Osteocyte (in vitro differentiated cells): ENCODE results near the gene GRAMD1A. TPM values are rescaled to one million over a fixed set of nuclear protein-coding genes. Genes with fewer than 3 reads are reported as not detected.

ENCODE experiments used
- DNase-seq: peaks from one replicate; pipeline ENCODE4 v3.0.0; 2021; ENCODE audit warnings: mixed read lengths; ENCODE audit not compliant: unreplicated experiment; ENCODE audit errors: extremely low spot score
- H3K27ac Mint-ChIP-seq: one replicate; pipeline ENCODE4 v1.8.0; 2021; ENCODE audit warnings: mild to moderate bottlenecking, mixed read lengths; ENCODE audit not compliant: unreplicated experiment
- H3K27me3 Mint-ChIP-seq: one replicate; pipeline ENCODE4 v1.8.0; 2021; ENCODE audit warnings: mixed read lengths; ENCODE audit not compliant: unreplicated experiment
- H3K36me3 Mint-ChIP-seq: one replicate; pipeline ENCODE4 v1.8.0; 2021; ENCODE audit warnings: mixed read lengths; ENCODE audit not compliant: unreplicated experiment
- H3K4me1 Mint-ChIP-seq: one replicate; pipeline ENCODE4 v1.8.0; 2021; ENCODE audit warnings: mixed read lengths; ENCODE audit not compliant: unreplicated experiment
- H3K4me3 Mint-ChIP-seq: one replicate; pipeline ENCODE4 v1.8.0; 2021; ENCODE audit warnings: mild to moderate bottlenecking, moderate library complexity, mixed read lengths; ENCODE audit not compliant: unreplicated experiment
- H3K9me3 Mint-ChIP-seq: one replicate; pipeline ENCODE4 v1.8.0; 2021; ENCODE audit warnings: mixed read lengths; ENCODE audit not compliant: unreplicated experiment
- CTCF ChIP-seq: fragments of 200-600 bp; sonication (generic); IDR thresholded peaks from 2 replicates; pipeline ENCODE4 v1.5.0; 2021; ENCODE audit warnings: antibody characterized with exemption, mild to moderate bottlenecking, moderate library complexity
- total RNA-seq: library from RNA; stranded (reverse); gene quantifications from 2 replicates; pipeline ENCODE4 v1.2.1, GENCODE V29; 2021

Gene GRAMD1A
- total RNA-seq, 1 donor from 2014 or later: 80.8 TPM

GRCh38 chr19:35053667-35054293 is 53.7 kb downstream of the GRAMD1A start:
- TF ChIP-seq CTCF: no peak
- Mint-ChIP-seq H3K9me3 (no peaks in the 10 kb centered on the region), H3K27ac (no peak overlapping the region), H3K4me1 (no peaks in the 10 kb centered on the region), H3K36me3 (no peaks in the 10 kb centered on the region), H3K4me3 (no peak overlapping the region), H3K27me3 (peaks cover 27% of the 10 kb centered on the region)
- DNase-seq: no peak

GRCh38 chr19:35054626-35055025 is 54.5 kb downstream of the GRAMD1A start:
- no peak for TF ChIP-seq CTCF
- H3K9me3 Mint-ChIP-seq: no peaks in the 10 kb centered on the region
- no peak overlapping the region for H3K4me3 Mint-ChIP-seq
- no peak for DNase-seq
- H3K27ac Mint-ChIP-seq: no peak overlapping the region
- H3K36me3 Mint-ChIP-seq: no peaks in the 10 kb centered on the region
- peaks cover 28% of the 10 kb centered on the region for H3K27me3 Mint-ChIP-seq
- no peaks in the 10 kb centered on the region for H3K4me1 Mint-ChIP-seq

GRCh38 chr19:35055715-35056179 is 55.6 kb downstream of the GRAMD1A start:
- Mint-ChIP-seq H3K27ac (no peak overlapping the region), H3K4me3 (no peak overlapping the region), H3K27me3 (peaks cover 26% of the 10 kb centered on the region), H3K9me3 (no peaks in the 10 kb centered on the region), H3K4me1 (no peaks in the 10 kb centered on the region), H3K36me3 (no peaks in the 10 kb centered on the region)
- DNase-seq: no peak
- peak; percentile 18 for TF ChIP-seq CTCF

GRCh38 chr19:35056513-35057063 is 56.5 kb downstream of the GRAMD1A start:
- Mint-ChIP-seq H3K27me3 (peaks cover 26% of the 10 kb centered on the region), H3K36me3 (no peaks in the 10 kb centered on the region), H3K27ac (no peak overlapping the region), H3K9me3 (no peaks in the 10 kb centered on the region), H3K4me1 (no peaks in the 10 kb centered on the region), H3K4me3 (no peak overlapping the region)
- no peak for DNase-seq
- TF ChIP-seq CTCF: no peak

GRCh38 chr19:35058370-35058769 is 58.2 kb downstream of the GRAMD1A start:
- TF ChIP-seq CTCF: no peak
- Mint-ChIP-seq H3K27me3 (peaks cover 28% of the 10 kb centered on the region), H3K4me1 (no peaks in the 10 kb centered on the region), H3K4me3 (no peak overlapping the region), H3K9me3 (no peaks in the 10 kb centered on the region), H3K27ac (no peak overlapping the region), H3K36me3 (no peaks in the 10 kb centered on the region)
- no peak for DNase-seq
